ENCODE measurements around the gene TOR3A.

DNA sequence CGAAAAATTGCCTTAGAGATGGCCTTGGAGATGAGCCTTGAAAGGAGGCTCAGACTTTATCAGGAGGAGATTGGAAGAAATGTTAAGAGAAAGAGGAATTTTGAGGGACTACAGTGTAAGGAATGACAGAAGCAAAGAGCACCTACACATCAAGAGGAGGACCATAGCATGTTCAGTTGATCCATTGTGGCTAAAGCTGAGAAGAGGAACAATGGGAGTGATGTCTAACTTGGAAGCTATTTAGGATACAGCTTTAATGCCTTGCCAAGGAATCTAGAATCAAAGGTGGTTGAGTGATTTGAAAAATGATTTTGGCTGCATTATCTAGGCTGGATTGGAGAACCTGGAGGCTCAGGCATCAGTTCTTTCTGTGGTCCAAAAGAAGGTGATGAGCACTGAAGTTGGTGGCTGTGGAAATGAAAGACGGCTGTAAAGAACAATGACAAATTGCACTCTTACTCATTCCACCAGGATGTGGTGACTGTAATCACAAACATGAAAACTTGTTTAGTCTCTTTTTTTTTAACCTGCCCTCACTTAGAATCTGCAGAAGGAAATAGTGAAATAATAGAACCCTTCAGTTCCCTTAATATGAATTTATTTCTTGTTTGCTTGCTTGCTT lies 44.9 kb upstream of the TOR3A start:
- no peak for TF ChIP-seq JUND (IDR thresholded peaks at IDR 0.05)
- TF ChIP-seq EP300 (IDR thresholded peaks at IDR 0.05; ENCODE audit: borderline replicate concordance in 1 of 2, low read depth in 1 of 2, low read length in 1 of 2): no peak
- TF ChIP-seq, protein P1, sequence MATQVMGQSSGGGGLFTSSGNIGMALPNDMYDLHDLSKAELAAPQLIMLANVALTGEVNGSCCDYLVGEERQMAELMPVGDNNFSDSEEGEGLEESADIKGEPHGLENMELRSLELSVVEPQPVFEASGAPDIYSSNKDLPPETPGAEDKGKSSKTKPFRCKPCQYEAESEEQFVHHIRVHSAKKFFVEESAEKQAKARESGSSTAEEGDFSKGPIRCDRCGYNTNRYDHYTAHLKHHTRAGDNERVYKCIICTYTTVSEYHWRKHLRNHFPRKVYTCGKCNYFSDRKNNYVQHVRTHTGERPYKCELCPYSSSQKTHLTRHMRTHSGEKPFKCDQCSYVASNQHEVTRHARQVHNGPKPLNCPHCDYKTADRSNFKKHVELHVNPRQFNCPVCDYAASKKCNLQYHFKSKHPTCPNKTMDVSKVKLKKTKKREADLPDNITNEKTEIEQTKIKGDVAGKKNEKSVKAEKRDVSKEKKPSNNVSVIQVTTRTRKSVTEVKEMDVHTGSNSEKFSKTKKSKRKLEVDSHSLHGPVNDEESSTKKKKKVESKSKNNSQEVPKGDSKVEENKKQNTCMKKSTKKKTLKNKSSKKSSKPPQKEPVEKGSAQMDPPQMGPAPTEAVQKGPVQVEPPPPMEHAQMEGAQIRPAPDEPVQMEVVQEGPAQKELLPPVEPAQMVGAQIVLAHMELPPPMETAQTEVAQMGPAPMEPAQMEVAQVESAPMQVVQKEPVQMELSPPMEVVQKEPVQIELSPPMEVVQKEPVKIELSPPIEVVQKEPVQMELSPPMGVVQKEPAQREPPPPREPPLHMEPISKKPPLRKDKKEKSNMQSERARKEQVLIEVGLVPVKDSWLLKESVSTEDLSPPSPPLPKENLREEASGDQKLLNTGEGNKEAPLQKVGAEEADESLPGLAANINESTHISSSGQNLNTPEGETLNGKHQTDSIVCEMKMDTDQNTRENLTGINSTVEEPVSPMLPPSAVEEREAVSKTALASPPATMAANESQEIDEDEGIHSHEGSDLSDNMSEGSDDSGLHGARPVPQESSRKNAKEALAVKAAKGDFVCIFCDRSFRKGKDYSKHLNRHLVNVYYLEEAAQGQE (IDR thresholded peaks at IDR 0.05; ENCODE audit: low read depth, low read length): no peak
- TF ChIP-seq POLR2AphosphoS5 (IDR thresholded peaks at IDR 0.05; ENCODE audit: low read depth, low read length): no peak
- TF ChIP-seq, protein P2, sequence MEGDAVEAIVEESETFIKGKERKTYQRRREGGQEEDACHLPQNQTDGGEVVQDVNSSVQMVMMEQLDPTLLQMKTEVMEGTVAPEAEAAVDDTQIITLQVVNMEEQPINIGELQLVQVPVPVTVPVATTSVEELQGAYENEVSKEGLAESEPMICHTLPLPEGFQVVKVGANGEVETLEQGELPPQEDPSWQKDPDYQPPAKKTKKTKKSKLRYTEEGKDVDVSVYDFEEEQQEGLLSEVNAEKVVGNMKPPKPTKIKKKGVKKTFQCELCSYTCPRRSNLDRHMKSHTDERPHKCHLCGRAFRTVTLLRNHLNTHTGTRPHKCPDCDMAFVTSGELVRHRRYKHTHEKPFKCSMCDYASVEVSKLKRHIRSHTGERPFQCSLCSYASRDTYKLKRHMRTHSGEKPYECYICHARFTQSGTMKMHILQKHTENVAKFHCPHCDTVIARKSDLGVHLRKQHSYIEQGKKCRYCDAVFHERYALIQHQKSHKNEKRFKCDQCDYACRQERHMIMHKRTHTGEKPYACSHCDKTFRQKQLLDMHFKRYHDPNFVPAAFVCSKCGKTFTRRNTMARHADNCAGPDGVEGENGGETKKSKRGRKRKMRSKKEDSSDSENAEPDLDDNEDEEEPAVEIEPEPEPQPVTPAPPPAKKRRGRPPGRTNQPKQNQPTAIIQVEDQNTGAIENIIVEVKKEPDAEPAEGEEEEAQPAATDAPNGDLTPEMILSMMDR (IDR thresholded peaks at IDR 0.05): no peak
- TF ChIP-seq, protein P3, sequence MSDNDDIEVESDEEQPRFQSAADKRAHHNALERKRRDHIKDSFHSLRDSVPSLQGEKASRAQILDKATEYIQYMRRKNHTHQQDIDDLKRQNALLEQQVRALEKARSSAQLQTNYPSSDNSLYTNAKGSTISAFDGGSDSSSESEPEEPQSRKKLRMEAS (IDR thresholded peaks at IDR 0.05; ENCODE audit: low read depth): no peak
- TF ChIP-seq RAD21 (IDR thresholded peaks at IDR 0.05; ENCODE audit: low read length): no peak
- TF ChIP-seq CHD2 (IDR thresholded peaks at IDR 0.05; ENCODE audit: low read length, partially characterized antibody): no peak
- no peak for TF ChIP-seq YY1 (IDR thresholded peaks at IDR 0.05; ENCODE audit: low read depth)
